ENCODE data around the gene ZNF175. TPM values are rescaled to one million over a fixed set of nuclear protein-coding genes. Genes with fewer than 3 reads are reported as not detected.

Gene ZNF175
- total and polyA plus RNA-seq, 12 donors = 2.1 to 14.5 (median 6.6) TPM

DNA sequence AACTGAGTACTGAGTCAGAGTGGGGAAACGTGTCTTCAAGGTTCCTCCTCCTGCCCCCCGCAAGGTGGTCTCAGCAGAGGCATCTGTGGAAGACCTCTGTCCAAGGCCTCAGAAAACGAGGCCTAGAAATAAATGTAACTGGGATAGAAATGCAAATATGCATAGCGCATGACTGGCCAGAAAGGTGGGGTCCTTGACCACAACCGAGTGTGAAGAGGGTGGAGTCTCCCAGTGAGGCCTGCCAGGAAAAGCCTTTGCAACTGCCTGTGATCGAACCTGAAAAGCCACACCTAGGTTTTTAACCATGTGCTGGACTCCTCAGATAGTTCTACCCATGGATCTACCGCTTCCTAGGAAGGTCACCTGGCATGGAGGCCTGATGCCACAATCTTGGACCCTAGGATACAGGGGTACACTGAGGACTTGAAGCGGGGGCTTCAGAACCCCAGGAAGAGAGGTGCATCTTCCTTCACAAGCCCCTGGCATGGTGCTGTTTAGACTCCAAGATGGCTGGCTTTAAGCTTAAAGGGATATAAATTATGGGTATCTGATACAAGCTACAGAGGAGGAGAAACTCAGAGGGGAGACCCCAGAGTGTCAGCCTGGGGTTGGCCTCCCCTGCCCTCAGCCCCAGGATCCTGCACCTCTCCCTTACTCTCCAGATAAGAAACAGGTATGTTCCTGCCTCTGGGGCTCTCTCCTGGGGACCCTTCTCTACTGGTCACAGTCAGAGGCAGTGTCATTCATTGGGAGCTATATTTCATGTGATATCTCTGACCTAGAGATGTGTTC lies 21.4 kb upstream of the ZNF175 start:
- TF ChIP-seq, protein P1, sequence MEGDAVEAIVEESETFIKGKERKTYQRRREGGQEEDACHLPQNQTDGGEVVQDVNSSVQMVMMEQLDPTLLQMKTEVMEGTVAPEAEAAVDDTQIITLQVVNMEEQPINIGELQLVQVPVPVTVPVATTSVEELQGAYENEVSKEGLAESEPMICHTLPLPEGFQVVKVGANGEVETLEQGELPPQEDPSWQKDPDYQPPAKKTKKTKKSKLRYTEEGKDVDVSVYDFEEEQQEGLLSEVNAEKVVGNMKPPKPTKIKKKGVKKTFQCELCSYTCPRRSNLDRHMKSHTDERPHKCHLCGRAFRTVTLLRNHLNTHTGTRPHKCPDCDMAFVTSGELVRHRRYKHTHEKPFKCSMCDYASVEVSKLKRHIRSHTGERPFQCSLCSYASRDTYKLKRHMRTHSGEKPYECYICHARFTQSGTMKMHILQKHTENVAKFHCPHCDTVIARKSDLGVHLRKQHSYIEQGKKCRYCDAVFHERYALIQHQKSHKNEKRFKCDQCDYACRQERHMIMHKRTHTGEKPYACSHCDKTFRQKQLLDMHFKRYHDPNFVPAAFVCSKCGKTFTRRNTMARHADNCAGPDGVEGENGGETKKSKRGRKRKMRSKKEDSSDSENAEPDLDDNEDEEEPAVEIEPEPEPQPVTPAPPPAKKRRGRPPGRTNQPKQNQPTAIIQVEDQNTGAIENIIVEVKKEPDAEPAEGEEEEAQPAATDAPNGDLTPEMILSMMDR (IDR thresholded peaks at IDR 0.05) = no peak
- no peak for TF ChIP-seq POLR2A (IDR thresholded peaks at IDR 0.05)
- Histone ChIP-seq H3K36me3 (replicated peaks in 1 of 2) (no peaks in the 10 kb centered on the region), H3K9me3 (replicated peaks in 1 of 3) (no peaks in the 10 kb centered on the region), H3K27ac (no peak overlapping the region), H3K27me3 (no peaks in the 10 kb centered on the region), H3K4me1 (replicated peaks in 1 of 2) (no peaks in the 10 kb centered on the region), H3K4me3 (no peak overlapping the region)
- 50 to 69% (median 58%) methylated on average over 7 to 8 of the region's 8 CpGs for WGBS, 4 donors
- intact Hi-C loops (cut with DNase I) = no loop called here
- DNase-seq = no peak

DNA sequence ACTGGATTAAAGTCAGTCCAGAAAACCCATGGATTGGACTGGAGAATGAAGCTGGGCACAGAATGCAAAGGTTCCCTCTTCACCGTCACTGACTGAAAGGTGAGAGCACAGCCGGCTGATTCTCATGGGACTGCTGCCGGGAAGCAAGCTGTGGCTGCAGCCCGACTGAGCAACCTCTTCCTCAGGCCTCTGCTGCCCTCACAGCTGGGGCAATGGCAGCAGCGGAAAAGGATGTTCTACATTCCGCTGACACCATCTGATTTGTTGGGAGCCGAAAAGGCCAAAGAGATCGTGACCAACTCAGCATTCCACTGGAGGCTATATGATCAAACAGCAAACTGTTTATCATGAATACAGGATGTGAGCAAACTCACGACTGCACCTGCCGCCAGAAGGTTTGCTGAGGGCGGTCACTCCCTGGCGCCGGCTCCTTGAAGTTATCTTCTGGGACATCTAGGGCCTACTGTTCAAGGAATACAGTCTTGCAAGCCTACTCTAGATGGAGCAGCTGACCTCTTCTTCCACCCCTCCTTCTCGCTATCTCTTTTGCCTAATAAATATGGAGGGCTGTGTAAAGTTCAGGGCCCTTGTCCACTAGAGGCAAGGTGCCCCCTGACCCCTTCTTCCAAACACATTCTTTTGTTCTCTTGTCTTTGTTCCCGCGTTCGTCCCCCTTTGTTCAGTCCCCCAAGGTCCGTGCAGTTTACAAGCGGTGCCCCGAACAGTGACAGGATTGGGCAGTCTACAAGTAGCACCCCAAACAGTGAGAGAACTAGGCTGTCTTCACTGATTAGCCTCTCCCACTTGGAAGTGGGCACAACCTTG lies 20.0 kb upstream of the ZNF175 start:
- TF ChIP-seq, protein P1 (IDR thresholded peaks at IDR 0.05) = no peak
- TF ChIP-seq POLR2A (IDR thresholded peaks at IDR 0.05) = no peak
- H3K27ac ChIP-seq = no peak overlapping the region
- WGBS, 4 donors = 75 to 78% (median 76%) methylated on average over 15 to 20 of the region's 20 CpGs
- no peaks in the 10 kb centered on the region for H3K9me3 ChIP-seq (replicated peaks in 1 of 3)
- H3K4me3 ChIP-seq = no peak overlapping the region
- intact Hi-C loops (cut with DNase I) = no loop called here
- H3K27me3 ChIP-seq = no peaks in the 10 kb centered on the region
- H3K36me3 ChIP-seq (replicated peaks in 1 of 2) = no peaks in the 10 kb centered on the region
- DNase-seq = no peak
- H3K4me1 ChIP-seq (replicated peaks in 1 of 2) = no peaks in the 10 kb centered on the region

DNA sequence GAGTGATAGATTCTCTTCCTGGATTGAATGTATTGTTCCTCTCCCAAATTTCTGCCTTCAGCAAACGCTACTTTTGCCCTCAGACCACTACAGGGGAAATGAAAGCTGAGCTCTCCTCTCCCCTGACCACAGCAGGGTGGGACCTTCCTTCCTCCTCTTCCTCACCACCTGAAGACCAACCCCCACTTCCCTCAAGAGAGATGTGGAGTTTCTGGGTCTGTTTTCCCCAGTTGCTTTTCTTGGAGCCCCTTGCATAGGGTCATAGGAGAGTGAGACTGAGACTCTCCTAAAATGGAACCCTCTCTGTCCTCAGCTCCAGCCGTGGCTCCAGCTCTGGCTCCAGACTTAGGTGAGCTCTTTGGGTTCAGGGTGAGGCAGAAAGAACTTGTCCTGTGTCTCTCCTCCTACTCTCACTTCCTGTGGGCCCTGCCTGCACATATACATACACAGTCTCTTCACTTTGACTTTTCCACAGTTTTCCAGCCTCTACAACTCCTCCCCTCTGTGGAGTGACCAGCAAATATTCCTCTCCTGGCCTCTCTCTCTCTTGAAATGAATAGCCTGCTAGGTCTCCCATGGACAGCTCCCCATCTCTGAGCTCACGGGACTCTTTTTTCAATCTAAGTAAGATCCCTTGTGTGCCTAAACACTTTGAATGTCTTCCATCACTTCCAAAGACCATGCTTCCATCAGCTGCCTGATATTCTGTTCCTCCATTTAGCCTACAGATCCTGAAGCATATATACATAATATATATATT lies 19.2 kb upstream of the ZNF175 start:
- no peak overlapping the region for H3K4me3 ChIP-seq
- H3K36me3 ChIP-seq (replicated peaks in 1 of 2) = no peaks in the 10 kb centered on the region
- peaks cover 7% of the 10 kb centered on the region for H3K27me3 ChIP-seq
- no peaks in the 10 kb centered on the region for H3K9me3 ChIP-seq (replicated peaks in 1 of 3)
- WGBS, 4 donors = 38 to 48% (median 42%) methylated on average over 3 of the region's 3 CpGs
- no peak for DNase-seq
- H3K27ac ChIP-seq = no peak overlapping the region
- no peaks in the 10 kb centered on the region for H3K4me1 ChIP-seq (replicated peaks in 1 of 2)
- TF ChIP-seq, protein P1 (IDR thresholded peaks at IDR 0.05) = no peak
- TF ChIP-seq POLR2A (IDR thresholded peaks at IDR 0.05) = no peak
- intact Hi-C loops (cut with DNase I) = no loop called here

DNA sequence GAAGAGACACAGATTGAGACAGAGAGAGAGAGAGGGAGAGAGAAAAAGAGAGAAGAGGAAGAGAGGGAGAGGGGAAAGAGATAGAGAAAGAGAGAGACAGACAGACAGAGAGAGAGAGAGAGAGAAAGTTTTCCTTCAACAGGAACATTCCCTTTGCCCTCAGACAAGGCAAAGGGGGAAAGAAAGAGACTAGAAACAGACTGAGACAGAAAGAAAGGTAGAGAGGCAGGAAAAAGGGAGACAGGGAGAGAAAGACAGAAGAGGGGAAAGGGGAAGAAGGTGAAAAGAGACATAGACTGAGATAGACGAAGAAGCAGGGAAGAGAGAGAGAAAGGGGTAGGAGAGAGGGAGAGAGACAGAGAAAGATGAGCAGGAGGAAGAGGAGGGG lies 18.5 kb upstream of the ZNF175 start:
- H3K4me1 ChIP-seq (replicated peaks in 1 of 2) = no peaks in the 10 kb centered on the region
- TF ChIP-seq, protein P1 (IDR thresholded peaks at IDR 0.05) = no peak
- no peak for TF ChIP-seq POLR2A (IDR thresholded peaks at IDR 0.05)
- no peak overlapping the region for H3K27ac ChIP-seq
- DNase-seq = no peak
- no peaks in the 10 kb centered on the region for H3K9me3 ChIP-seq (replicated peaks in 1 of 3)
- intact Hi-C loops (cut with DNase I) = no loop called here
- 0 to 18% (median 8%) methylated on average over 1 of the region's 1 CpG for WGBS, 4 donors
- H3K36me3 ChIP-seq (replicated peaks in 1 of 2) = no peaks in the 10 kb centered on the region
- no peak overlapping the region for H3K4me3 ChIP-seq
- peaks cover 9% of the 10 kb centered on the region for H3K27me3 ChIP-seq
